ENCODE data around the gene KCTD1. TPM values are rescaled to one million over a fixed set of nuclear protein-coding genes. Genes with fewer than 3 reads are reported as not detected.
"Not testable (repeated sequence)": the region's sequence is repeated elsewhere in the genome, so short reads cannot be mapped to it uniquely, and the experiment has no call there.

The KCTD1 gene
- polyA plus RNA-seq, 4 donors: 1.8 to 5.8 (median 3.2) TPM

- DNase-seq (no peak), FAIRE-seq (no peak)
- H3K27me3 ChIP-seq (ENCODE audit: control insufficient read depth in 3 of 3, insufficient read depth in 3 of 3, low read length in 3 of 3): peaks cover 0 to 2% (median 0%) of the 10 kb centered on the region in 3 donors
- no peak overlapping the region for H3K4me3 ChIP-seq (ENCODE audit: low read depth in 1 of 3, low read length in 3 of 3)
- no peak overlapping the region for H3K27ac ChIP-seq (ENCODE audit: low read depth in 1 of 3, low read length in 2 of 3)
- no peaks in the 10 kb centered on the region for H3K36me3 ChIP-seq (ENCODE audit: control insufficient read depth in 3 of 3, insufficient read depth in 2 of 3, low read depth in 1 of 3, low read length in 3 of 3)
- no peaks in the 10 kb centered on the region for H3K4me1 ChIP-seq (ENCODE audit: control insufficient read depth in 3 of 3, insufficient read depth in 2 of 3, low read depth in 1 of 3, low read length in 2 of 3)
- peaks cover 0 to 1% of the 10 kb centered on the region in 2 donors for H3K9me3 ChIP-seq (ENCODE audit: control insufficient read depth in 2 of 2, insufficient read depth in 1 of 2, low read depth in 1 of 2, low read length in 1 of 2)
These were observed 104.5 kb downstream of the KCTD1 start for GRCh38 chr18:26443853-26444252.

- DNase-seq (no peak), FAIRE-seq (no peak)
- WGBS, 3 donors: 64 to 82% (median 76%) methylated on average over 3 of the region's 3 CpGs
These were observed 106.2 kb downstream of the KCTD1 start for GRCh38 chr18:26442126-26442525.

GRCh38 chr18:26440644-26441043 lies 107.7 kb downstream of the KCTD1 start:
- Histone ChIP-seq H3K9me3 (ENCODE audit: control insufficient read depth in 2 of 2, insufficient read depth in 1 of 2, low read depth in 1 of 2, low read length in 1 of 2) (peaks cover 0 to 1% of the 10 kb centered on the region in 2 donors), H3K4me3 (ENCODE audit: low read depth in 1 of 3, low read length in 3 of 3) (no peak overlapping the region), H3K36me3 (ENCODE audit: control insufficient read depth in 3 of 3, insufficient read depth in 2 of 3, low read depth in 1 of 3, low read length in 3 of 3) (no peaks in the 10 kb centered on the region), H3K4me1 (ENCODE audit: control insufficient read depth in 3 of 3, insufficient read depth in 2 of 3, low read depth in 1 of 3, low read length in 2 of 3) (no peaks in the 10 kb centered on the region), H3K27ac (ENCODE audit: low read depth in 1 of 3, low read length in 2 of 3) (no peak overlapping the region), H3K27me3 (ENCODE audit: control insufficient read depth in 3 of 3, insufficient read depth in 3 of 3, low read length in 3 of 3) (no peaks in the 10 kb centered on the region)
- no peak for DNase-seq
- FAIRE-seq: no peak
- 55 to 72% (median 56%) methylated on average over 8 of the region's 8 CpGs for WGBS, 3 donors

More at GRCh38 chr18:26442126-26442525, 106.2 kb downstream of the KCTD1 start:
- Histone ChIP-seq H3K36me3 (ENCODE audit: control insufficient read depth in 3 of 3, insufficient read depth in 2 of 3, low read depth in 1 of 3, low read length in 3 of 3) (no peaks in the 10 kb centered on the region), H3K4me3 (ENCODE audit: low read depth in 1 of 3, low read length in 3 of 3) (no peak overlapping the region), H3K27ac (ENCODE audit: low read depth in 1 of 3, low read length in 2 of 3) (no peak overlapping the region), H3K27me3 (ENCODE audit: control insufficient read depth in 3 of 3, insufficient read depth in 3 of 3, low read length in 3 of 3) (no peaks in the 10 kb centered on the region), H3K4me1 (ENCODE audit: control insufficient read depth in 3 of 3, insufficient read depth in 2 of 3, low read depth in 1 of 3, low read length in 2 of 3) (no peaks in the 10 kb centered on the region), H3K9me3 (ENCODE audit: control insufficient read depth in 2 of 2, insufficient read depth in 1 of 2, low read depth in 1 of 2, low read length in 1 of 2) (peaks cover 0 to 1% of the 10 kb centered on the region in 2 donors)

GRCh38 chr18:26439537-26439936 lies 108.8 kb downstream of the KCTD1 start:
- Histone ChIP-seq H3K27ac (ENCODE audit: low read depth in 1 of 3, low read length in 2 of 3) (no peak overlapping the region), H3K4me3 (ENCODE audit: low read depth in 1 of 3, low read length in 3 of 3) (no peak overlapping the region), H3K4me1 (ENCODE audit: control insufficient read depth in 3 of 3, insufficient read depth in 2 of 3, low read depth in 1 of 3, low read length in 2 of 3) (no peaks in the 10 kb centered on the region), H3K9me3 (ENCODE audit: control insufficient read depth in 2 of 2, insufficient read depth in 1 of 2, low read depth in 1 of 2, low read length in 1 of 2) (no peaks in the 10 kb centered on the region), H3K27me3 (ENCODE audit: control insufficient read depth in 3 of 3, insufficient read depth in 3 of 3, low read length in 3 of 3) (no peaks in the 10 kb centered on the region), H3K36me3 (ENCODE audit: control insufficient read depth in 3 of 3, insufficient read depth in 2 of 3, low read depth in 1 of 3, low read length in 3 of 3) (no peaks in the 10 kb centered on the region)
- DNase-seq (no peak), FAIRE-seq (no peak)
- 78 to 89% (median 81%) methylated on average over 4 of the region's 4 CpGs for WGBS, 3 donors

- H3K9me3 ChIP-seq (ENCODE audit: control insufficient read depth in 2 of 2, insufficient read depth in 1 of 2, low read depth in 1 of 2, low read length in 1 of 2): no peaks in the 10 kb centered on the region
- FAIRE-seq (no peak), DNase-seq (no peak)
- no peak overlapping the region for H3K4me3 ChIP-seq (ENCODE audit: low read depth in 1 of 3, low read length in 3 of 3)
- H3K27ac ChIP-seq (ENCODE audit: low read depth in 1 of 3, low read length in 2 of 3): no peak overlapping the region
- no peaks in the 10 kb centered on the region for H3K4me1 ChIP-seq (ENCODE audit: control insufficient read depth in 3 of 3, insufficient read depth in 2 of 3, low read depth in 1 of 3, low read length in 2 of 3)
- WGBS, 3 donors: 79 to 88% (median 81%) methylated on average over 5 of the region's 5 CpGs
- H3K27me3 ChIP-seq (ENCODE audit: control insufficient read depth in 3 of 3, insufficient read depth in 3 of 3, low read length in 3 of 3): no peaks in the 10 kb centered on the region
- no peaks in the 10 kb centered on the region for H3K36me3 ChIP-seq (ENCODE audit: control insufficient read depth in 3 of 3, insufficient read depth in 2 of 3, low read depth in 1 of 3, low read length in 3 of 3)
These were observed 109.4 kb downstream of the KCTD1 start for GRCh38 chr18:26438980-26439379.

GRCh38 chr18:26437634-26438033 lies 110.7 kb downstream of the KCTD1 start:
- H3K27ac ChIP-seq (ENCODE audit: low read depth in 1 of 3, low read length in 2 of 3); H3K4me3 ChIP-seq (ENCODE audit: low read depth in 1 of 3, low read length in 3 of 3); H3K36me3 ChIP-seq (ENCODE audit: control insufficient read depth in 3 of 3, insufficient read depth in 2 of 3, low read depth in 1 of 3, low read length in 3 of 3); H3K4me1 ChIP-seq (ENCODE audit: control insufficient read depth in 3 of 3, insufficient read depth in 2 of 3, low read depth in 1 of 3, low read length in 2 of 3); H3K9me3 ChIP-seq (ENCODE audit: control insufficient read depth in 2 of 2, insufficient read depth in 1 of 2, low read depth in 1 of 2, low read length in 1 of 2); FAIRE-seq; H3K27me3 ChIP-seq (ENCODE audit: control insufficient read depth in 3 of 3, insufficient read depth in 3 of 3, low read length in 3 of 3); DNase-seq: not testable (repeated sequence)
- 82 to 95% (median 93%) methylated on average over 3 of the region's 3 CpGs for WGBS, 3 donors

GRCh38 chr18:26436176-26437051 lies 111.9 kb downstream of the KCTD1 start:
- FAIRE-seq (no peak), DNase-seq (no peak)
- Histone ChIP-seq H3K4me3 (ENCODE audit: low read depth in 1 of 3, low read length in 3 of 3) (no peak overlapping the region), H3K27me3 (ENCODE audit: control insufficient read depth in 3 of 3, insufficient read depth in 3 of 3, low read length in 3 of 3) (no peaks in the 10 kb centered on the region), H3K27ac (ENCODE audit: low read depth in 1 of 3, low read length in 2 of 3) (no peak overlapping the region), H3K4me1 (ENCODE audit: control insufficient read depth in 3 of 3, insufficient read depth in 2 of 3, low read depth in 1 of 3, low read length in 2 of 3) (no peaks in the 10 kb centered on the region), H3K9me3 (ENCODE audit: control insufficient read depth in 2 of 2, insufficient read depth in 1 of 2, low read depth in 1 of 2, low read length in 1 of 2) (no peaks in the 10 kb centered on the region), H3K36me3 (ENCODE audit: control insufficient read depth in 3 of 3, insufficient read depth in 2 of 3, low read depth in 1 of 3, low read length in 3 of 3) (no peaks in the 10 kb centered on the region)
- WGBS, 3 donors: 80 to 84% (median 84%) methylated on average over 11 of the region's 11 CpGs

- WGBS, 3 donors: 78 to 86% (median 83%) methylated on average over 8 of the region's 8 CpGs
- H3K27me3 ChIP-seq (ENCODE audit: control insufficient read depth in 3 of 3, insufficient read depth in 3 of 3, low read length in 3 of 3): no peaks in the 10 kb centered on the region
- DNase-seq: no peak
These were observed 112.8 kb downstream of the KCTD1 start for GRCh38 chr18:26435415-26436095.

More at GRCh38 chr18:26435415-26436095, 112.8 kb downstream of the KCTD1 start:
- H3K4me3 ChIP-seq (ENCODE audit: low read depth in 1 of 3, low read length in 3 of 3): no peak overlapping the region
- no peak overlapping the region for H3K27ac ChIP-seq (ENCODE audit: low read depth in 1 of 3, low read length in 2 of 3)
- no peaks in the 10 kb centered on the region for H3K4me1 ChIP-seq (ENCODE audit: control insufficient read depth in 3 of 3, insufficient read depth in 2 of 3, low read depth in 1 of 3, low read length in 2 of 3)
- no peaks in the 10 kb centered on the region for H3K9me3 ChIP-seq (ENCODE audit: control insufficient read depth in 2 of 2, insufficient read depth in 1 of 2, low read depth in 1 of 2, low read length in 1 of 2)
- FAIRE-seq: no peak
- no peaks in the 10 kb centered on the region for H3K36me3 ChIP-seq (ENCODE audit: control insufficient read depth in 3 of 3, insufficient read depth in 2 of 3, low read depth in 1 of 3, low read length in 3 of 3)
